Mesenchymal stem cell (in vitro differentiated cells and primary cell): ENCODE results near the gene SLC6A8.

Source experiments
- DNase-seq: peaks from one replicate; pipeline ENCODE4 v3.0.0-alpha.2; 2013
- H2AFZ ChIP-seq: one replicate; pipeline ENCODE4 v1.6.1; 2013; ENCODE audit warnings: low read depth, mild to moderate bottlenecking, control low read depth, inconsistent platforms, low read length, moderate library complexity
- H2AK5ac ChIP-seq: 2 replicates; pipeline ENCODE4 v1.6.1; 2013; ENCODE audit warnings: low read length, moderate library complexity, mild to moderate bottlenecking, inconsistent platforms; ENCODE audit not compliant: severe bottlenecking
- H2BK120ac ChIP-seq: one replicate; pipeline ENCODE4 v1.6.1; 2013; ENCODE audit warnings: low read depth, mild to moderate bottlenecking, inconsistent platforms, low read length, moderate library complexity
- H2BK12ac ChIP-seq, 2 experiments: one replicate each; pipeline ENCODE4 v1.6.1; 2013; ENCODE audit warnings: inconsistent platforms in 2 of 2, low read length in 2 of 2, mild to moderate bottlenecking in 2 of 2, moderate library complexity in 2 of 2, control low read depth in 1 of 2
- H2BK15ac ChIP-seq: one replicate; pipeline ENCODE4 v1.6.1; 2013; ENCODE audit warnings: mild to moderate bottlenecking, low read depth, inconsistent platforms; ENCODE audit not compliant: poor library complexity, severe bottlenecking
- H2BK5ac ChIP-seq: 2 replicates; pipeline ENCODE4 v1.6.1; 2013; ENCODE audit warnings: low read depth, mild to moderate bottlenecking, low read length, control low read depth, inconsistent platforms; ENCODE audit not compliant: poor library complexity, severe bottlenecking
- H3K14ac ChIP-seq, 2 experiments: one replicate each; pipeline ENCODE4 v1.6.1; 2013; ENCODE audit warnings: inconsistent platforms in 2 of 2, low read length in 2 of 2, control low read depth in 1 of 2, mild to moderate bottlenecking in 1 of 2, moderate library complexity in 1 of 2
- H3K18ac ChIP-seq, 2 experiments: one replicate each; pipeline ENCODE4 v1.6.1; 2013; ENCODE audit warnings: inconsistent platforms in 2 of 2, low read length in 2 of 2, control low read depth in 1 of 2, low read depth in 1 of 2, mild to moderate bottlenecking in 1 of 2
- H3K23ac ChIP-seq, 2 experiments: one replicate each; pipeline ENCODE4 v1.6.1; 2013; ENCODE audit warnings: inconsistent platforms in 2 of 2, low read length in 2 of 2, mild to moderate bottlenecking in 2 of 2, moderate library complexity in 2 of 2, control low read depth in 1 of 2
- H3K27ac ChIP-seq: 2 replicates; pipeline ENCODE4 v1.5.1; 2013; ENCODE audit warnings: mild to moderate bottlenecking, moderate library complexity, low read length, control low read depth, inconsistent platforms; ENCODE audit not compliant: poor library complexity, severe bottlenecking
- H3K27me3 ChIP-seq, 2 experiments: 2 replicates each; pipeline versions ENCODE4 v1.6.1 to v1.7.0; 2013; ENCODE audit warnings: low read length in 2 of 2, mild to moderate bottlenecking in 2 of 2, moderate library complexity in 2 of 2, control low read depth in 1 of 2, inconsistent platforms in 1 of 2; ENCODE audit not compliant: control insufficient read depth in 1 of 2, insufficient read depth in 1 of 2
- H3K36me3 ChIP-seq, 2 experiments: 2 replicates each; pipeline versions ENCODE4 v1.6.1 to v1.7.0; 2013; ENCODE audit warnings: low read length in 2 of 2, control low read depth in 1 of 2, inconsistent platforms in 1 of 2, low read depth in 1 of 2, mild to moderate bottlenecking in 1 of 2; ENCODE audit not compliant: insufficient read depth in 2 of 2, control insufficient read depth in 1 of 2
- H3K4ac ChIP-seq, 2 experiments: one replicate each; pipeline ENCODE4 v1.6.1; 2013; ENCODE audit warnings: inconsistent platforms in 2 of 2, low read length in 2 of 2, mild to moderate bottlenecking in 2 of 2, moderate library complexity in 2 of 2, control low read depth in 1 of 2, low read depth in 1 of 2
- H3K4me1 ChIP-seq: 2 replicates; pipeline ENCODE4 v1.6.1; 2013; ENCODE audit warnings: low read depth, low read length, control low read depth; ENCODE audit not compliant: control insufficient read depth, insufficient read depth
- H3K4me2 ChIP-seq: 2 replicates; pipeline ENCODE4 v1.6.1; 2013; ENCODE audit warnings: low read length, mild to moderate bottlenecking, inconsistent platforms; ENCODE audit not compliant: poor library complexity, severe bottlenecking
- H3K4me3 ChIP-seq, 2 experiments: 2 replicates each; pipeline versions ENCODE4 v1.5.1 to v1.7.0; 2013; ENCODE audit warnings: low read length in 2 of 2, mild to moderate bottlenecking in 2 of 2, control low read depth in 1 of 2, low read depth in 1 of 2; ENCODE audit not compliant: insufficient read depth in 1 of 2
- H3K79me1 ChIP-seq: replicated peaks from 2 replicates; pipeline ENCODE4 v1.6.1; 2013; ENCODE audit warnings: mild to moderate bottlenecking, control low read depth, low read length, inconsistent platforms; ENCODE audit not compliant: poor library complexity, severe bottlenecking
- H3K9ac ChIP-seq: 2 replicates; pipeline ENCODE4 v1.7.0; 2013; ENCODE audit warnings: mild to moderate bottlenecking, low read length, moderate library complexity
- H3K9me3 ChIP-seq: 2 replicates; pipeline ENCODE4 v1.7.0; 2013; ENCODE audit warnings: mild to moderate bottlenecking, low read length; ENCODE audit not compliant: control insufficient read depth
- H4K8ac ChIP-seq: one replicate; pipeline ENCODE4 v1.6.1; 2013; ENCODE audit warnings: inconsistent platforms, mild to moderate bottlenecking, low read length, moderate library complexity
- H4K91ac ChIP-seq: one replicate; pipeline ENCODE4 v1.6.1; 2013; ENCODE audit warnings: mild to moderate bottlenecking, low read length, inconsistent platforms
- WGBS: methylation state at CpG from one replicate; pipeline ENCODE4 v1.1.7; 2013; ENCODE audit warnings: mixed read lengths; 5-methylcytosine and 5-hydroxymethylcytosine counted together

Gene SLC6A8

GRCh38 chrX:153669901-153670731 lies 17.6 kb upstream of the SLC6A8 start:
- Histone ChIP-seq H3K9ac (no peak overlapping the region), H2BK12ac (no peak overlapping the region), H3K4me3 (no peak overlapping the region), H3K27me3 (peaks cover 17 to 71% of the 10 kb centered on the region in 2 experiments), H4K8ac (no peak overlapping the region), H3K23ac (no peak overlapping the region), H2BK15ac (no peak overlapping the region), H4K91ac (no peak overlapping the region), H3K4me1 (peaks cover 5% of the 10 kb centered on the region), H3K4me2 (no peak overlapping the region), H3K27ac (no peak overlapping the region), H3K4ac (no peak overlapping the region), H3K9me3 (peaks cover 14% of the 10 kb centered on the region), H2AFZ (no peak overlapping the region), H2BK5ac (no peak overlapping the region), H3K18ac (no peak overlapping the region), H3K79me1 (no peaks in the 10 kb centered on the region), H2BK120ac (no peak overlapping the region), H2AK5ac (no peak overlapping the region), H3K14ac (no peak overlapping the region), H3K36me3 (no peaks in the 10 kb centered on the region)
- DNase-seq: no peak
- 91% methylated on average over 12 of the region's 23 CpGs for WGBS

- H3K4me1 ChIP-seq: peaks cover 5% of the 10 kb centered on the region
- H2BK15ac ChIP-seq: no peak overlapping the region
- no peak overlapping the region for H3K18ac ChIP-seq
- H3K79me1 ChIP-seq: no peaks in the 10 kb centered on the region
- no peak overlapping the region for H4K8ac ChIP-seq
- H3K4me3 ChIP-seq: no peak overlapping the region
- H2BK5ac ChIP-seq: no peak overlapping the region
- H3K9me3 ChIP-seq: peaks cover 7% of the 10 kb centered on the region
- peaks cover 17 to 66% of the 10 kb centered on the region in 2 experiments for H3K27me3 ChIP-seq
- H2AFZ ChIP-seq: no peak overlapping the region
- no peak overlapping the region for H2BK12ac ChIP-seq
- H3K4me2 ChIP-seq: no peak overlapping the region
- DNase-seq: no peak
- no peaks in the 10 kb centered on the region for H3K36me3 ChIP-seq
- no peak overlapping the region for H3K23ac ChIP-seq
- H2AK5ac ChIP-seq: no peak overlapping the region
- H4K91ac ChIP-seq: no peak overlapping the region
- H2BK120ac ChIP-seq: no peak overlapping the region
- 93% methylated on average over 19 of the region's 23 CpGs for WGBS
- H3K9ac ChIP-seq: no peak overlapping the region
- H3K14ac ChIP-seq: no peak overlapping the region
- H3K4ac ChIP-seq: no peak overlapping the region
- no peak overlapping the region for H3K27ac ChIP-seq
Observed at GRCh38 chrX:153670748-153671588, 16.8 kb upstream of the SLC6A8 start.

- no peak overlapping the region for H3K14ac ChIP-seq
- 91% methylated on average over 20 of the region's 27 CpGs for WGBS
Observed at GRCh38 chrX:153671589-153672530, 15.9 kb upstream of the SLC6A8 start.

More at GRCh38 chrX:153671589-153672530, 15.9 kb upstream of the SLC6A8 start:
- Histone ChIP-seq H4K8ac (no peak overlapping the region), H3K4me2 (no peak overlapping the region), H3K4me3 (no peak overlapping the region), H2BK5ac (no peak overlapping the region), H2AK5ac (no peak overlapping the region), H3K4me1 (peaks cover 5% of the 10 kb centered on the region), H2BK15ac (no peak overlapping the region), H4K91ac (no peak overlapping the region), H3K27me3 (peaks cover 17 to 61% of the 10 kb centered on the region in 2 experiments), H3K27ac (no peak overlapping the region), H3K4ac (no peak overlapping the region), H3K23ac (no peak overlapping the region), H2BK12ac (no peak overlapping the region), H2BK120ac (no peak overlapping the region), H3K79me1 (no peaks in the 10 kb centered on the region), H3K9me3 (peaks cover 2% of the 10 kb centered on the region), H3K18ac (no peak overlapping the region), H2AFZ (no peak overlapping the region), H3K36me3 (no peaks in the 10 kb centered on the region), H3K9ac (no peak overlapping the region)
- no peak for DNase-seq
